Uterus (tissue), 4 donors: ENCODE measurements around the gene DOK3. TPM values are rescaled to one million over a fixed set of nuclear protein-coding genes. Genes with fewer than 3 reads are reported as not detected.

ENCODE experiments used
- DNase-seq, 2 donors: peaks; one replicate each; pipeline ENCODE4 v3.0.0-alpha.2; 2019 to 2020
- H3K27ac ChIP-seq, 2 donors: fragments of 200-600 bp; sonication (generic); 1 replicate in 1 of 2; 2 replicates in 1 of 2; pipeline ENCODE4 v1.5.1; 2016 to 2018
- H3K27me3 ChIP-seq, 2 donors: fragments of 200-600 bp; sonication (generic); one replicate each; pipeline ENCODE4 v1.5.1; 2018 to 2019; ENCODE audit warnings: control low read depth in 1 of 2
- H3K36me3 ChIP-seq, 2 donors: fragments of 200-600 bp; sonication (generic); one replicate each; pipeline ENCODE4 v1.5.1; 2019; ENCODE audit warnings: control low read depth in 1 of 2
- H3K4me1 ChIP-seq, 2 donors: fragments of 200-600 bp; sonication (generic); one replicate each; pipeline ENCODE4 v1.5.1; 2018 to 2019; ENCODE audit warnings: control low read depth in 1 of 2
- H3K4me3 ChIP-seq, 2 donors: fragments of 200-600 bp; sonication (generic); 1 replicate in 1 of 2; 2 replicates in 1 of 2; pipeline ENCODE4 v1.5.1; 2018 to 2019; ENCODE audit warnings: mild to moderate bottlenecking in 1 of 2
- H3K9me3 ChIP-seq, 2 donors: fragments of 200-600 bp; sonication (generic); one replicate each; pipeline ENCODE4 v1.5.1; 2019; ENCODE audit warnings: control low read depth in 1 of 2
- CTCF ChIP-seq, 4 experiments: fragments of 200-600 bp in 2 of 4; fragments of 450-650 bp in 2 of 4; sonication (generic) in 2 of 4; IDR thresholded peaks; one replicate each; pipeline ENCODE4 v1.5.1; 2016 to 2019; ENCODE audit warnings: antibody characterized with exemption in 4 of 4, mild to moderate bottlenecking in 2 of 4, moderate library complexity in 1 of 4
- POLR2A ChIP-seq, 2 donors: fragments of 450-650 bp; IDR thresholded peaks; one replicate each; pipeline ENCODE4 v1.6.1; 2016; ENCODE audit warnings: antibody characterized with exemption in 2 of 2, mild to moderate bottlenecking in 1 of 2, moderate library complexity in 1 of 2
- intact Hi-C: fragments of 100-400 bp; cut with DNase I; formaldehyde crosslinking; loops from one replicate; pipeline ENCODE4 v1.15.1; 2023; ENCODE audit warnings: low total_unique reads
- total RNA-seq, 4 donors: library from RNA; depleted of rRNA in 3 of 4; stranded (reverse); fragments of >200 nt in 3 of 4; gene quantifications; one replicate each; pipeline versions ENCODE4 v1.1.0 to v1.2.4, GENCODE V29; 2014 to 2023
- donor health status: DM: yes; HTN: yes; CAD: no.

DOK3 gene
- total RNA-seq, 4 donors from 2014 or later = 3.6 to 20.0 (median 7.1) TPM

- no peak for DNase-seq
- intact Hi-C loops = loop anchor here (5.0 kb wide), 1 partner anchor 51 kb away; the partner anchor contains the start of gene PFN3
- no peaks in the 10 kb centered on the region for H3K27me3 ChIP-seq
- H3K36me3 ChIP-seq = no peaks in the 10 kb centered on the region
- no peak for TF ChIP-seq CTCF (IDR thresholded peaks at IDR 0.05)
- TF ChIP-seq POLR2A (IDR thresholded peaks at IDR 0.05) = no peak
- no peaks in the 10 kb centered on the region for H3K9me3 ChIP-seq
- H3K27ac ChIP-seq = no peak overlapping the region
- no peak overlapping the region for H3K4me3 ChIP-seq
- H3K4me1 ChIP-seq = peaks cover 0 to 23% of the 10 kb centered on the region in 2 donors
Observed at GRCh38 chr5:177452688-177453638, 56.7 kb downstream of the DOK3 start.

Other genes with a start within 250 kb of the DOK3 start
- gene RAB24, start 206.1 kb downstream of the DOK3 start, total RNA-seq = 10 to 100 TPM in 3 of 4 donors, 1 to 10 TPM in 1; 8.2 to 62.0 (median 19.3) TPM
- 10 to 100 TPM; 25.4 to 73.1 (median 49.0) TPM for gene PRELID1, start 206.0 kb downstream of the DOK3 start, total RNA-seq
- 10 to 100 TPM in 1 of 4 donors, 1 to 10 TPM in 2, under 1 TPM in 1; 0.51 to 29.0 (median 6.8) TPM for gene MXD3, start 197.9 kb downstream of the DOK3 start, total RNA-seq
- 100 to 1,000 TPM in 3 of 4 donors, 10 to 100 TPM in 1; 83.2 to 210 (median 170) TPM for gene LMAN2, start 158.2 kb downstream of the DOK3 start, total RNA-seq
- 10 to 100 TPM in 3 of 4 donors, 1 to 10 TPM in 1; 1.5 to 25.6 (median 13.6) TPM for gene RGS14, start 151.9 kb downstream of the DOK3 start, total RNA-seq
- gene SLC34A1, start 125.4 kb downstream of the DOK3 start, total RNA-seq = not detected
- gene PFN3, start 109.2 kb downstream of the DOK3 start, total RNA-seq = not detected
- gene F12, start 100.3 kb downstream of the DOK3 start, total RNA-seq = 1 to 10 TPM in 1 of 4 donors, not detected in 3; 7.6 TPM
- 10 to 100 TPM; 16.4 to 29.8 (median 20.9) TPM for gene GRK6, start 83.2 kb downstream of the DOK3 start, total RNA-seq
- gene PRR7, start 63.0 kb downstream of the DOK3 start, total RNA-seq = 1 to 10 TPM in 2 of 4 donors, not detected in 2; 1.9 to 3.0 TPM
- gene DBN1, start 36.2 kb downstream of the DOK3 start, total RNA-seq = 100 to 1,000 TPM in 2 of 4 donors, 10 to 100 TPM in 2; 30.6 to 107 (median 82.7) TPM
- gene PDLIM7, start 12.2 kb downstream of the DOK3 start, total RNA-seq = 100 to 1,000 TPM; 102 to 543 (median 193) TPM
- 100 to 1,000 TPM in 2 of 4 donors, 10 to 100 TPM in 2; 61.0 to 146 (median 95.6) TPM for gene DDX41, start 7.1 kb upstream of the DOK3 start, total RNA-seq
- 100 to 1,000 TPM in 1 of 4 donors, 10 to 100 TPM in 3; 16.5 to 117 (median 39.4) TPM for gene FAM193B, start 44.7 kb upstream of the DOK3 start, total RNA-seq
- 100 to 1,000 TPM in 2 of 4 donors, 10 to 100 TPM in 2; 12.8 to 106 (median 73.4) TPM for gene TMED9, start 82.4 kb upstream of the DOK3 start, total RNA-seq
- gene B4GALT7, start 90.3 kb upstream of the DOK3 start, total RNA-seq = 10 to 100 TPM in 3 of 4 donors, 1 to 10 TPM in 1; 5.1 to 27.8 (median 24.5) TPM